HUES48 (cell line): ENCODE data around the gene ACYP1.

Source experiments
- H3K27ac ChIP-seq: one replicate; pipeline ENCODE4 v1.7.0; 2013; ENCODE audit warnings: low read depth, low read length, inconsistent platforms
- H3K27me3 ChIP-seq: 2 replicates; pipeline ENCODE4 v1.6.1; 2013; ENCODE audit warnings: mild to moderate bottlenecking, low read length; ENCODE audit not compliant: control insufficient read depth, insufficient read depth
- H3K36me3 ChIP-seq: 2 replicates; pipeline ENCODE4 v1.6.1; 2013; ENCODE audit warnings: low read length; ENCODE audit not compliant: control insufficient read depth, insufficient read depth
- H3K4me1 ChIP-seq: 2 replicates; pipeline ENCODE4 v1.6.1; 2013; ENCODE audit warnings: mild to moderate bottlenecking, low read length; ENCODE audit not compliant: control insufficient read depth, insufficient read depth
- H3K4me3 ChIP-seq: 2 replicates; pipeline ENCODE4 v1.5.1; 2013; ENCODE audit warnings: mild to moderate bottlenecking, low read depth, low read length
- H3K9ac ChIP-seq: 2 replicates; pipeline ENCODE4 v1.6.1; 2013; ENCODE audit warnings: mild to moderate bottlenecking, low read depth, low read length, moderate library complexity
- H3K9me3 ChIP-seq: 2 replicates; pipeline ENCODE4 v1.6.1; 2013; ENCODE audit warnings: low read length; ENCODE audit not compliant: control insufficient read depth, insufficient read depth

The ACYP1 gene

GRCh38 chr14:75040959-75041358 is 22.9 kb downstream of the ACYP1 start:
- Histone ChIP-seq H3K27ac (no peak overlapping the region), H3K9ac (no peak overlapping the region), H3K4me3 (no peak overlapping the region), H3K4me1 (no peaks in the 10 kb centered on the region), H3K36me3 (peaks cover 33% of the 10 kb centered on the region; the same call in 1 of the 2 replicates), H3K27me3 (no peaks in the 10 kb centered on the region), H3K9me3 (no peaks in the 10 kb centered on the region)

GRCh38 chr14:75040507-75040906 is 23.3 kb downstream of the ACYP1 start:
- no peaks in the 10 kb centered on the region for H3K9me3 ChIP-seq
- H3K4me1 ChIP-seq: no peaks in the 10 kb centered on the region
- H3K27ac ChIP-seq: no peak overlapping the region
- H3K27me3 ChIP-seq: no peaks in the 10 kb centered on the region
- peaks cover 38% of the 10 kb centered on the region for H3K36me3 ChIP-seq
- no peak overlapping the region for H3K9ac ChIP-seq
- H3K4me3 ChIP-seq: no peak overlapping the region

DNA sequence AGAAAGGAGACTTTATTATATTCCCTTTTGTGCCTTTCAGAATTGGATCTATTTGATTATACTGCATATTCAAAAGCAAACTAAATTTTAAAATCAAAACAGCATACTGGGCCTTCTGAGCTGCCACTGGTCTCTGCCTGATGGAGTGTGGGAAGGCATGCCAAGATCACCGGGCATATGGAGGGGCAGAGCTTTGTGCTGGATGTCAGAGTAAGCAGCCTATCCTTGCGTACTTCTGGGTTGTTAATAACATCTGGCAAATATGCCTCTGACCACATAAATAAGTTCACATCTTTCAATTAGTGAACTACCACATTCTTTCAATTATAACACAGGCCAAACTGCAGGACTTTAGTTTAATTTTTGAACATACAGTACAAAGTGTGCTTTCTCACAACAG is 30.9 kb downstream of the ACYP1 start:
- no peak overlapping the region for H3K27ac ChIP-seq
- no peaks in the 10 kb centered on the region for H3K4me1 ChIP-seq
- no peaks in the 10 kb centered on the region for H3K9me3 ChIP-seq
- no peaks in the 10 kb centered on the region for H3K27me3 ChIP-seq
- H3K36me3 ChIP-seq: peaks cover 41% of the 10 kb centered on the region
- H3K9ac ChIP-seq: no peak overlapping the region
- no peak overlapping the region for H3K4me3 ChIP-seq

DNA sequence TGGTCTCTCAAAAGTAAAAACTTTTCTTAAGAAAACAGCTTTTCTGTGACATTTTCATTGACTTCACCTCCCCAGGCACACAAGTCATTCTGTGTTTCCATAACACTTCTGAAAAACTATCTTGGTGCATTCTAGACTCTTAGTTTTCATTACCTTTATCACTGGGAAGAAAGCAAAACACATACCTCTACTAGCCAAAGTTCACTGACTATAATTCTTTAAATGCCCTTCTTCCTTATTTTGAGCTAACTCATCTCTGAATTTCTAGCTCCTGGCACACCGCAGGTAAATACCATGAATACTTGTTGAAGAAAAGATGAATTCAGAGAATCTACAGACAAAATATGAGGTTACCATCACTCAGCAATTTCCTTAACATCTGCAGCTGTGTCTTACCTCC is 33.7 kb downstream of the ACYP1 start:
- no peaks in the 10 kb centered on the region for H3K27me3 ChIP-seq

DNA sequence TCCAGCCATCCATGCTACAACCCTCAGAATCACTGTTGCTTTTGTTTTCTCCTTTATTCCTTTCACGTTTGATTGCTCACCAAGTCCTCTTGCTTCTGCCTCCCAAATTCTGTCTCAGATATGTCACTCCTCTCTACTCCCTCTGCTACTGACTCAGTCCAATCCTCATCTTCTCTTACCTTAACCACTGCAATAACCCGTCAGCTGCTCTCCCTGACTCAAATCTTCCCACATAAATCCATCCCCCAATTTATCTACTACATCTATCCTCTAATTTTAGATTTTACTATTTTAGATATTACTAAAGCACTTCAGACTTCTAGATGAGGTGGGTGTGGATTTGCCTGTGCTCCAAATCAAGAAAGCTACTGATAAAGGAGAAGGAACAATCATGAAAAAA is 37.9 kb downstream of the ACYP1 start:
- no peak overlapping the region for H3K27ac ChIP-seq
- H3K4me1 ChIP-seq: no peaks in the 10 kb centered on the region
- H3K9me3 ChIP-seq: no peaks in the 10 kb centered on the region
- H3K27me3 ChIP-seq: no peaks in the 10 kb centered on the region
- H3K9ac ChIP-seq: no peak overlapping the region
- no peak overlapping the region for H3K4me3 ChIP-seq
- H3K36me3 ChIP-seq: peaks cover 16% of the 10 kb centered on the region

More for the DNA sequence above, 33.7 kb downstream of the ACYP1 start:
- Histone ChIP-seq H3K4me1 (no peaks in the 10 kb centered on the region), H3K4me3 (no peak overlapping the region), H3K9ac (no peak overlapping the region), H3K9me3 (no peaks in the 10 kb centered on the region), H3K36me3 (peaks cover 28% of the 10 kb centered on the region), H3K27ac (no peak overlapping the region)

DNA sequence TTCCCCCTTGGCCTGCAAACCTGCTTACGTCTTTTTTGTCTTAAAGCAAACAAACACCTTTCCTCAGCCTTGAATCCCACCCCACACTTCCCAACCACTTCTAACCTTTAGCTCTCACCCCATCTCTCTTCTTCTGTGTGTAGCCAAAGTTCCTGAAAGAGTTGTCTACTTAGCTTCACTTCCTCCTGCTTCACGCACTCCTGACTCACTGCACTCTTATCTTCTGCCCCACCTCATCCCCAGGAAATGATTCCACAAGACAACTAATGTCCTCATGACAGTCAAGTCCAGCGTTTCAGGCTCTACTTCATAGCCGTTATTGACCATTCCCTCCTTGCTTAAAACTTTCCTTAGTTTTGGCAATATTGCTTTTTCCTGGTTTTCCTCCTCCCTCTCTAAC is 38.7 kb downstream of the ACYP1 start:
- H3K4me3 ChIP-seq: no peak overlapping the region
- no peak overlapping the region for H3K27ac ChIP-seq
- H3K36me3 ChIP-seq: peaks cover 16% of the 10 kb centered on the region; the same call in 1 of the 2 replicates
- no peaks in the 10 kb centered on the region for H3K9me3 ChIP-seq
- no peaks in the 10 kb centered on the region for H3K27me3 ChIP-seq
- no peak overlapping the region for H3K9ac ChIP-seq
- no peaks in the 10 kb centered on the region for H3K4me1 ChIP-seq

DNA sequence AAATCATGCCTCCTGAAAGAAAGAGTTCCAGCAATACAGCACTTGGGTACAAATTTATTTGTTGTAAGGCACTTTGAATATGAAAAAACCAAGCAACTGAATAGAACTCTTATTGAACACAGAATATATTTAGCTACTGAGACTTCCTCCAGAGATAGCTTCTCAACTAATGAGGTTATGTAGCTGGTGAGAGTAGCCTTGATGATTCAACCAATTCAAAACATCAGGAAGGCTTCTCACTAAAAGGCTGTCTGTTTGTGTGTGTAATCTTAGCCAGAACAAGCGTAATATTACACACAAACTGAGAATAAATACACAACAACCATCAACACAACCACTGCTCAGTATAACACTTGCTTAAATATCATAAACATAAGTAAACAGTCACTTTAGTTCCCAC is 40.7 kb downstream of the ACYP1 start:
- Histone ChIP-seq H3K9ac (no peak overlapping the region), H3K4me3 (no peak overlapping the region), H3K27me3 (no peaks in the 10 kb centered on the region), H3K9me3 (no peaks in the 10 kb centered on the region), H3K4me1 (no peaks in the 10 kb centered on the region), H3K36me3 (peaks cover 21% of the 10 kb centered on the region), H3K27ac (no peak overlapping the region)

GRCh38 chr14:75022655-75023054 is 41.2 kb downstream of the ACYP1 start:
- no peaks in the 10 kb centered on the region for H3K9me3 ChIP-seq
- H3K27me3 ChIP-seq: no peaks in the 10 kb centered on the region
- H3K36me3 ChIP-seq: peaks cover 23% of the 10 kb centered on the region
- no peak overlapping the region for H3K4me3 ChIP-seq
- H3K27ac ChIP-seq: no peak overlapping the region
- no peak overlapping the region for H3K9ac ChIP-seq
- H3K4me1 ChIP-seq: no peaks in the 10 kb centered on the region

DNA sequence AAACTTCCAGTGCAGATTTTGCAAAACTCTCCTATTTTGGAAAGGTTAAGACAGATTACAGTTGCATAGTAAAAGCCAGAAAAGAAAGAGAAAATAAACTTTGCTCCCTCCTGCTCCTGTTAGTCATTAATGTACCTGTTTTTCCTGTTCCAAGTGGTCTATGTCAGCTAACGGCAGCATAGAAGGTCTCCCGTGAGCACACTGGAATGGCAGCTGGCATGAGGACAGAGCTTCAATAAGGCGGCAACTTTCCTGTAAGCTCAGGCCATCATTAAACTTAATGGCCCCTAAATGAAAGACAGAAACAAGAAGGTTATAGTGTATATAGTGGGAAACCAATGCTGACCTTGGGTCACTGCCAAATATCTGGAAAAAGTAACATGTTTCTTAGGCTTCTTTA is 45.1 kb downstream of the ACYP1 start:
- no peak overlapping the region for H3K9ac ChIP-seq
- no peaks in the 10 kb centered on the region for H3K9me3 ChIP-seq
- no peak overlapping the region for H3K27ac ChIP-seq
- H3K4me3 ChIP-seq: no peak overlapping the region
- H3K27me3 ChIP-seq: no peaks in the 10 kb centered on the region
- peaks cover 52% of the 10 kb centered on the region for H3K36me3 ChIP-seq
- H3K4me1 ChIP-seq: no peaks in the 10 kb centered on the region

GRCh38 chr14:75016815-75017214 is 47.0 kb downstream of the ACYP1 start:
- Histone ChIP-seq H3K9ac (no peak overlapping the region), H3K36me3 (peaks cover 60% of the 10 kb centered on the region), H3K27me3 (no peaks in the 10 kb centered on the region), H3K9me3 (no peaks in the 10 kb centered on the region), H3K27ac (no peak overlapping the region), H3K4me1 (no peaks in the 10 kb centered on the region), H3K4me3 (no peak overlapping the region)

DNA sequence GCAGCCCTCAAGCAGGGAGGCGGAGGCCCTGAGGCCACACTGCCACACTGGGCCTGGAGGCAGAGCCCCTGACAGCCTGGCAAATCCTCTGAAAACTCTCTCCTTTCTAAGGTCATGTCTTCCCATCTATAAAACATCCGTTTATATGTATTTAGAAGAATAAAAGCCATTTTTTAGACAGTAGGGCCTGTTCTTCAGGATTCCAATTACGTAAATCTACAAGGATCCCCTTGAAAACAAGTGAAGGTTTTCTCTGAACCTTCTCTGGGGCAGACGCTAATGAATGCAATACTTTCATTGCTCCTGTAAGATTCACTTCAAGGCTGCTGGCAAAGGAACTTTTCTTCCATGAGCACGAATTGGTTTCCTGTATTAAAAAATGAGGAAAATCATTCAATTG is 48.3 kb downstream of the ACYP1 start:
- Histone ChIP-seq H3K27me3 (no peaks in the 10 kb centered on the region), H3K4me3 (no peak overlapping the region), H3K27ac (no peak overlapping the region), H3K36me3 (peaks cover 62% of the 10 kb centered on the region), H3K9ac (no peak overlapping the region), H3K4me1 (no peaks in the 10 kb centered on the region), H3K9me3 (no peaks in the 10 kb centered on the region)

DNA sequence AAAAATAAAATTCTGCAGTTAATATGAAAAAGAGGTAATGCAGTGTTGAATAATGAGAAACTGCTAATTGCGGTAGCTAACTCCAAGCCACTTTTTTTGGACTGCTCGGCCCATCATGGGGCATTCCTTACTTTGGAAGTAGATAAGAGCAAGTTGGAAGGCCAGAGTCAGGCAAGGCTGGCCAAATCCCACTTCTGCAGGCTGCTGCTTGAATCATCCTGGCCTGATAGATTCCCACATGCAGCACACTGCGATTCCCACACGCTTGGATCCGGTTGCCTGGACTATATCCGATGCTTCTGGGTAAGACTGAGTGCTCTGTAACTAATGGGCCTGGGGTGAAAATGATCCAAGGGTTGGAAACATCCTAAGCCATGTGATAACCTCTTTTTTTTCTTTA is 50.5 kb downstream of the ACYP1 start:
- H3K9ac ChIP-seq: no peak overlapping the region
- H3K27me3 ChIP-seq: no peaks in the 10 kb centered on the region
- H3K4me3 ChIP-seq: no peak overlapping the region
- H3K27ac ChIP-seq: no peak overlapping the region
- peaks cover 78% of the 10 kb centered on the region for H3K36me3 ChIP-seq
- no peaks in the 10 kb centered on the region for H3K9me3 ChIP-seq
- H3K4me1 ChIP-seq: no peaks in the 10 kb centered on the region
